Stimulated activated CD4-positive, alpha-beta T cell treated with anti-CD3 and anti-CD28 coated beads, TNF-alpha, amount 100 ng/mL, for 24 hours (primary cell): ENCODE measurements around the gene ACOT7.

Experiments used
- DNase-seq, 3 experiments: peaks; one replicate each; pipeline ENCODE4 v3.0.0-alpha.2; 2020; ENCODE audit warnings: low read depth in 3 of 3

Gene ACOT7

DNA sequence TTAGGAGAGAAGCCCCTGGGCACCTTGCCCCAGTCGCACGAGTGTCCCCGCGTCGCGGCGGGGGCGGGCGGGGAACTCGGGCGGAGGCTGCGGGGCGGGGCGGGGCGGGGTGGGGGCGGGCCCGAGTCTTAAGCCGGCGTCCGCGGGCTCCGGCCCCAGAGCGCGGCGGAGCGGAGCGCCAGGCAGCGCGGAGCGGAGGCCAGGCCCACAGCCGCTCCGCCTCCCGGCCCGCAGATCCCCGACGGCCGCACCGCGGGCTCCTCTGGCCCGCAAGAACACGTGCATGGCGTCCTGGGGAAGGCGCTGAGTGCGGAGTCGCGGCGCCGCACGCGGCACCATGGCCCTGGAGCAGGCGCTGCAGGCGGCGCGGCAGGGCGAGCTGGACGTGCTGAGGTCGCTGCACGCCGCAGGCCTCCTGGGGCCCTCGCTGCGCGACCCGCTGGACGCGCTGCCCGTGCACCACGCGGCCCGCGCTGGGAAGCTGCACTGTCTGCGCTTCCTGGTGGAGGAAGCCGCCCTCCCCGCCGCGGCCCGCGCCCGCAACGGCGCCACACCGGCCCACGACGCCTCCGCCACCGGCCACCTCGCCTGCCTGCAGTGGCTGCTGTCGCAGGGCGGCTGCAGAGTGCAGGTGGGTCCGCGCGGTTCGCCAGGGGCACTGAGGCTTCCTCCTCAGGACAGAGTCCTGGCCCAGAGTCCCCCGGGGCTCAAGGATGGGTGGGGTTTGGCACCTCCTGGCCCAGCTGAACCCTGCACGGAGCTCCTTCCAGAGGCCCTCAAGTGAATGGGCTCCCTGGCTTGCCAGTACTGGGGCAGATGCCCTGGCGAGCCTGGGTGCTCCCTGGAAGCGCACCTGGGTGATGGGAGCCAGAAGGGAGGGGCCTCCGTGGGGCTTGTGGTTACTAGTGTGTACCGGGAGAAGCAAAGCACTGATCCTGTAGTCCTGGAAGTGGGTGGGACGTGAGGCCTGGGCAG, 31.3 kb upstream of the ACOT7 start, which contains the start of gene ESPN:
Gene ESPN, plus strand, starts transcription at position 158 of the 975 bp plus-strand sequence. Its CDS starts 180 bp downstream, at position 338.
- no peak for DNase-seq

- no peak for DNase-seq
These were observed 30.5 kb upstream of the ACOT7 start for GRCh38 chr1:6424000-6424565.

GRCh38 chr1:6423321-6423999, 29.9 kb upstream of the ACOT7 start:
- DNase-seq = peak; percentile 47 to 72 (median 54)

DNA sequence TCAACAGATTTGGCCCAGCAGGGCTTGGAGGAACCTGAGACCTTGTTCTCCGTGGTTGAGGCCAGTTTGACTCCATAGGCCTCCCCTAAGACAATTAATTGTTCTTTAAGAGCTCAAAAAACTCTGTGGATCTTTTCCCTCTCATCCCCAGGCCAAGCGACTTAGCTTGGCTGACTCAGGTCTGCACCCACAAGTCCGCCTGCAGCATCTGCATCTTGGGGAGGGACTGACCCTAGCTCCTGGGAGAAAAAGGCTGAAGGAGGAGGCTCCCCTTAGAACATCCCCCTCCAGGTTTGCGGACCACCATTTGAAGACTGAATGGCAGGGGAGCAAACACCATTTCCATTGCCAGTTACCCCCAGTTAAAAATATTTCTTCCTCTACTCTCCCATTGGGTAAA, 27.7 kb upstream of the ACOT7 start:
- no peak for DNase-seq

- DNase-seq = no peak
These were observed 27.0 kb upstream of the ACOT7 start for GRCh38 chr1:6420454-6421042.

DNA sequence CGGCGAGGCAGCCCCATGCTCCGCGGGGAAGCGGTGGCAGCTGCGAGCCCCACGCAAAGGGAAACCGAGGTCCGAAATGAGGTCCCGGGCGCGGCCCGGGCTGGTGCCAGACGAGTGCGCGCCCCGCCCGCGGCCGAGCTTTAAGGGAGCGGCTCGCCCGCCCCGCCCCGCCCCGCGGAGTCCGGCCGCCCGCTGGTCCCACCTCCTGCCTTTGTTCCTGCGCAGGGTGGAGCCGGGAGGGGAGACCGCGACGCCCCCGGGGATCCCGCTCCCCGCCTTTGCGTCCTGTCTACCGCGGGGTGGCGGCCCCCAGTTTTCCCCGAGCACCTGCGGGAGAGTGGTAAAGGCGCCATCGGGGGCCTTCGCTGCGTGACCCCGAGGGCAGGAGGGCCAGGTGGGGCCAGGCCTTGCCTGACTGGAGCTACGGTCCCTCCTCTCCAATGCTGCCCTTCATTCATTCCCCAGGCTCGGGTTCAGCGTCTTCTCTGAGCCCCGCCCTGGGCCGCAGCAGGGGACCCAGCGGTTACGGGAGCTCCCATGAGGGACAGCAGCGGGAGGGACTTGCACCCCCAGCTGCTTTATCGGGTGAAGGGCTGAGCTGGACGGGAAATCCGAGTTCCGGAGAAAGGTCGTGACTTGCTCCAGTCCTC, 26.4 kb upstream of the ACOT7 start, which contains the start of gene HES2:
Gene HES2, minus strand, starts transcription at position 116 of the 650 bp plus-strand sequence. Its CDS starts 99 bp downstream, at position 17.
- DNase-seq = no peak

DNA sequence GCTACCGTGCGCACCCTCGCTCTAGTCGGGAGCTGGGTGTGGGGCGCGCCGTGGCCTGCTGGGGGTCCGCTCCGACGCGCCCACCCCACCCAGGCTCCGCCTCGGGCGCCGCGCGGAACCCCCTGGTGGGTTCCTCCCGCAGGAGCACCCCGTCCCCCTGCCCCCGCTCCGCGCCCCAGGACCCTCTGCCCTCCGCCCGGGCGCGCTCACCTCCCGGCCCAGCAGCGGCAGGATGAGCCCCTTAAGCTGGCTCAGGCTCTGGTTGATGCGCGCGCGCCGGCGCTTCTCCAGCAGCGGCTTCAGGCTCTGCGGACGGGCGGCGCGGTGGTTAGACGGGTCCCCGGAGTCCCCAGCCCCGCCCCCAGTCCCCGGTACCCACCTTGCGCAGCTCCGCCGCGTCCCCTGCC, 25.8 kb upstream of the ACOT7 start:
- no peak for DNase-seq

GRCh38 chr1:6418668-6419396, 25.3 kb upstream of the ACOT7 start:
- no peak for DNase-seq

- no peak for DNase-seq
These were observed 24.5 kb upstream of the ACOT7 start for GRCh38 chr1:6417961-6418667.

DNA sequence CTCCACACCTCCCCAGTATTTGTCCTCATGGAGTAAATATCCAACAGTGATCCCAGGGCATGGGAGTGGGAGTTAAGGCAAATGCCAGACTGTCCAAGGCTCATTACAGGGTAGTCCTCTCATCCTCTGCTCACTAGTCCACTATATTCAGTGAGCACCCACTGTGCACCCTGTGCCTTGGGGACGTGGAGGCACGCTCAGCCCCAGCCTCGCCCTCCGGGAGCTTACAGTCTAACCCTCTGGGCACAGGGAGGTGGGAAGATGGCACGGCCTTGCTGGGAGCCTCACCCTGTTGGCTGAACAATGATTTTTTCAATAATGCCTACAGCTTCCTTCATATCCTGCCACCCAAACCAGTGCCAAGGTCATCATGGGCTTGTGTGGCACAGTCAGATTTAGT, 23.3 kb upstream of the ACOT7 start:
- DNase-seq = no peak

- no peak for DNase-seq
These were observed 22.7 kb upstream of the ACOT7 start for GRCh38 chr1:6416295-6416656.

- DNase-seq = no peak
These were observed 21.5 kb upstream of the ACOT7 start for GRCh38 chr1:6414881-6415626.

GRCh38 chr1:6414443-6414844, 20.9 kb upstream of the ACOT7 start:
- DNase-seq = peak; percentile 11 to 41 (median 27)

GRCh38 chr1:6412896-6413295, 19.3 kb upstream of the ACOT7 start:
- no peak for DNase-seq

- no peak for DNase-seq
These were observed 16.8 kb upstream of the ACOT7 start for GRCh38 chr1:6410248-6410893.

GRCh38 chr1:6409733-6410132, 16.2 kb upstream of the ACOT7 start:
- no peak for DNase-seq

GRCh38 chr1:6409053-6409452, 15.5 kb upstream of the ACOT7 start:
- DNase-seq = no peak

- DNase-seq = no peak
These were observed 14.5 kb upstream of the ACOT7 start for GRCh38 chr1:6408023-6408422.

- DNase-seq = no peak
These were observed 8.1 kb upstream of the ACOT7 start for GRCh38 chr1:6401673-6402072.
